ENCODE data around the gene PRKCE. TPM values are rescaled to one million over a fixed set of nuclear protein-coding genes. Genes with fewer than 3 reads are reported as not detected.
"Not testable (repeated sequence)": the region's sequence is repeated elsewhere in the genome, so short reads cannot be mapped to it uniquely, and the experiment has no call there.

PRKCE gene
- total RNA-seq, 1 experiment from 2014 or later = 14.8 TPM

- TF ChIP-seq SRF (IDR thresholded peaks at IDR 0.05; ENCODE audit: low read depth) = no peak
- TF ChIP-seq POLR2AphosphoS5 (IDR thresholded peaks at IDR 0.05; ENCODE audit: low read depth, low read length) = no peak
- no peak for TF ChIP-seq TCF7L2 (IDR thresholded peaks at IDR 0.05; ENCODE audit: borderline replicate concordance, extremely low read depth, insufficient read depth, insufficient read length)
- no peak for TF ChIP-seq ZFX (IDR thresholded peaks at IDR 0.05)
- TF ChIP-seq, protein P1, sequence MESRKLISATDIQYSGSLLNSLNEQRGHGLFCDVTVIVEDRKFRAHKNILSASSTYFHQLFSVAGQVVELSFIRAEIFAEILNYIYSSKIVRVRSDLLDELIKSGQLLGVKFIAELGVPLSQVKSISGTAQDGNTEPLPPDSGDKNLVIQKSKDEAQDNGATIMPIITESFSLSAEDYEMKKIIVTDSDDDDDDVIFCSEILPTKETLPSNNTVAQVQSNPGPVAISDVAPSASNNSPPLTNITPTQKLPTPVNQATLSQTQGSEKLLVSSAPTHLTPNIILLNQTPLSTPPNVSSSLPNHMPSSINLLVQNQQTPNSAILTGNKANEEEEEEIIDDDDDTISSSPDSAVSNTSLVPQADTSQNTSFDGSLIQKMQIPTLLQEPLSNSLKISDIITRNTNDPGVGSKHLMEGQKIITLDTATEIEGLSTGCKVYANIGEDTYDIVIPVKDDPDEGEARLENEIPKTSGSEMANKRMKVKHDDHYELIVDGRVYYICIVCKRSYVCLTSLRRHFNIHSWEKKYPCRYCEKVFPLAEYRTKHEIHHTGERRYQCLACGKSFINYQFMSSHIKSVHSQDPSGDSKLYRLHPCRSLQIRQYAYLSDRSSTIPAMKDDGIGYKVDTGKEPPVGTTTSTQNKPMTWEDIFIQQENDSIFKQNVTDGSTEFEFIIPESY (IDR thresholded peaks at IDR 0.05; ENCODE audit: extremely low read depth, insufficient replicate concordance, low read length) = no peak
- TF ChIP-seq CEBPB (IDR thresholded peaks at IDR 0.05; ENCODE audit: low read depth) = no peak
- TF ChIP-seq ELF1 (IDR thresholded peaks at IDR 0.05; ENCODE audit: borderline replicate concordance, low read depth) = no peak
Measured at GRCh38 chr2:46202453-46202852, 551.0 kb downstream of the PRKCE start (continued).

DNA sequence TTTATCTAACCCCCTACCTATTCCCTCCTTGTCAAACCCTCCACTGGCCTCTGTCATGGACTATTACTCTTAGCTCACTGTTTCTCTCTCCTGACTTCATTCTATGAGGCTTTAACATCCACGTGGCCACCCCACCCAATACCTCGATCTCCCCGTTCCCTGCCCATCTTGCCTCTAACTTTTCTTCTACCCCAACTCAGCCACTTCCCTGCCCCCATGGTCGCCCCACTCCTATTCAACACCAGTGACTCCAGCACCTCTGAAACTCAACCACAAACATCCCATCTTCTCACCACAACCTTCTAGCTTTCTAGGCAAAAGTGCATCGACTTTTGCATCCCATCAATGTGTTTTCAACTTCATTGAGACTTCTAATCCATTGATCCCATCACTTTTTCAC lies 551.5 kb downstream of the PRKCE start:
- Histone ChIP-seq H4K20me1 (ENCODE audit: insufficient read depth) (no peaks in the 10 kb centered on the region), H3K9me2 (ENCODE audit: insufficient read depth) (no peaks in the 10 kb centered on the region), H3K27me3 (ENCODE audit: insufficient read depth, low read length) (no peaks in the 10 kb centered on the region), H3K4me2 (ENCODE audit: low read length) (no peak overlapping the region), H3K4me1 (ENCODE audit: control insufficient read depth in 1 of 2, insufficient read depth in 2 of 2, low read length in 2 of 2) (no peaks in the 10 kb centered on the region), H3K9me3 (ENCODE audit: control insufficient read depth in 1 of 2, insufficient read depth in 1 of 2, low read depth in 1 of 2, low read length in 2 of 2) (no peaks in the 10 kb centered on the region), H3K9ac (ENCODE audit: low read length) (no peak overlapping the region), H3K79me2 (ENCODE audit: insufficient read depth, low read length) (no peaks in the 10 kb centered on the region), H3K27ac (ENCODE audit: low read depth, low read length) (no peak overlapping the region), H3K36me3 (ENCODE audit: control insufficient read depth in 1 of 2, insufficient read depth in 2 of 2, low read length in 2 of 2) (no peaks in the 10 kb centered on the region), H2AFZ (ENCODE audit: low read depth, low read length, poor library complexity, severe bottlenecking) (no peak overlapping the region), H3K4me3 (replicated peaks in 1 of 2; ENCODE audit: low read depth in 1 of 2, low read length in 2 of 2) (no peak overlapping the region)
- TF ChIP-seq JUND (IDR thresholded peaks at IDR 0.05) = no peak
- no peak for TF ChIP-seq SP1 (IDR thresholded peaks at IDR 0.05; ENCODE audit: low read depth)
- no peak for TF ChIP-seq ZNF274 (IDR thresholded peaks at IDR 0.05; ENCODE audit: low read depth, low read length)
- TF ChIP-seq, protein P1 (IDR thresholded peaks at IDR 0.05; ENCODE audit: extremely low read depth, insufficient replicate concordance, low read length) = no peak
- no peak for TF ChIP-seq ZFX (IDR thresholded peaks at IDR 0.05)
- TF ChIP-seq YY1 (IDR thresholded peaks at IDR 0.05; ENCODE audit: extremely low read depth, insufficient replicate concordance, low read depth, low read length) = no peak
- no TSS peak for BruUV-seq (replicated peaks)
- ChIA-PET RAD21 (ENCODE audit: low non-redundant PET in 1 of 2, low total read pairs in 2 of 2, uncharacterized antibody in 2 of 2, unreplicated experiment in 2 of 2) (no interaction called here), CTCF (interaction anchor here (0.6 kb wide), 1 partner anchor 337 kb away, joined by 4 read pairs; no protein-coding TSS in a partner anchor), POLR2A (no interaction called here)
- DNase-seq (ENCODE audit: low read depth, low spot score) (no peak), ATAC-seq (no peak)
- intact Hi-C loops (cut with micrococcal nuclease) = no loop called here

GRCh38 chr2:46203636-46204035 lies 552.2 kb downstream of the PRKCE start:
- H3K4me2 ChIP-seq (ENCODE audit: low read length); CTCF ChIA-PET; RAD21 ChIA-PET (ENCODE audit: low non-redundant PET in 1 of 2, low total read pairs in 2 of 2, uncharacterized antibody in 2 of 2, unreplicated experiment in 2 of 2); H3K36me3 ChIP-seq (ENCODE audit: control insufficient read depth in 1 of 2, insufficient read depth in 2 of 2, low read length in 2 of 2); intact Hi-C loops (cut with micrococcal nuclease); H3K9me3 ChIP-seq (ENCODE audit: control insufficient read depth in 1 of 2, insufficient read depth in 1 of 2, low read depth in 1 of 2, low read length in 2 of 2); H3K9me2 ChIP-seq (ENCODE audit: insufficient read depth); BruUV-seq (replicated peaks); H3K27me3 ChIP-seq (ENCODE audit: insufficient read depth, low read length); H3K4me1 ChIP-seq (ENCODE audit: control insufficient read depth in 1 of 2, insufficient read depth in 2 of 2, low read length in 2 of 2); H3K4me3 ChIP-seq (replicated peaks in 1 of 2; ENCODE audit: low read depth in 1 of 2, low read length in 2 of 2); H3K9ac ChIP-seq (ENCODE audit: low read length); H3K27ac ChIP-seq (ENCODE audit: low read depth, low read length); DNase-seq (ENCODE audit: low read depth, low spot score); H3K79me2 ChIP-seq (ENCODE audit: insufficient read depth, low read length); ATAC-seq; H2AFZ ChIP-seq (ENCODE audit: low read depth, low read length, poor library complexity, severe bottlenecking); H4K20me1 ChIP-seq (ENCODE audit: insufficient read depth); POLR2A ChIA-PET: not testable (repeated sequence)
